K562 (cell line): Measurements from ENCODE around the gene HRH4. TPM values are rescaled to one million over a fixed set of nuclear protein-coding genes. Genes with fewer than 3 reads are reported as not detected.

Experiments
- ATAC-seq: fragments of 200-7000 bp; cut with Tn5 transposase; 3 replicates; pipeline ENCODE4 v1.9.1; 2020; ENCODE audit warnings: moderate library complexity
- BruUV-seq: library from RNA; stranded (reverse); fragments of 400-500 nt; replicated peaks from 2 replicates; lab custom pipeline; 2021; lab: Mats Ljungman, UMichigan
- CTCF ChIA-PET: fragments of 300-600 bp; formaldehyde crosslinking; extraction: SDS; loops from one replicate; lab custom pipeline; 2021; ENCODE audit warnings: low intra/inter-chr PET ratio; lab: Yijun Ruan, JAX
- POLR2A ChIA-PET: fragments of 300-600, 350-650 bp; sonication (Branson Sonifier 250); formaldehyde crosslinking; extraction: SDS; loops from one replicate; lab custom pipeline; 2021; ENCODE audit warnings: antibody characterized with exemption, inconsistent platforms; lab: Yijun Ruan, JAX
- DNase-seq, 4 experiments: peaks; one replicate each; pipeline versions ENCODE4 v3.0.0 to v3.0.0-alpha.2; 2011 to 2018; ENCODE audit warnings: low spot score in 3 of 4, mixed read lengths in 3 of 4; ENCODE audit errors: extremely low read depth in 1 of 4
- FAIRE-seq: peaks from 2 replicates; lab custom pipeline; 2011; peaks lifted over from hg19 to GRCh38; lab: Jason Lieb, UNC
- H2AFZ ChIP-seq: 2 replicates; pipeline ENCODE4 v1.6.0; 2011; ENCODE audit warnings: low read depth, low read length, control low read depth, inconsistent platforms
- H3K27ac ChIP-seq: fragments of 200-600 bp; 3 replicates; pipeline ENCODE4 v1.8.0; 2011; ENCODE audit warnings: low read depth, mild to moderate bottlenecking, control low read depth, inconsistent platforms, low read length, moderate library complexity, mixed read lengths; ENCODE audit errors: extremely low read depth
- H3K27me3 ChIP-seq, 2 experiments: fragments of 300-600 bp in 1 of 2; 2 replicates in 1 of 2; 3 replicates in 1 of 2; pipeline versions ENCODE4 v1.6.0 to v1.8.0; 2011; ENCODE audit warnings: inconsistent platforms in 2 of 2, low read length in 2 of 2, mild to moderate bottlenecking in 1 of 2, mixed read lengths in 1 of 2, moderate library complexity in 1 of 2; ENCODE audit not compliant: control insufficient read depth in 2 of 2, insufficient read depth in 2 of 2
- H3K36me3 ChIP-seq: fragments of 300-600 bp; 3 replicates; pipeline ENCODE4 v1.8.0; 2011; ENCODE audit warnings: mild to moderate bottlenecking, low read length, inconsistent platforms; ENCODE audit not compliant: control insufficient read depth, insufficient read depth
- H3K4me1 ChIP-seq, 2 experiments: fragments of 200-600 bp in 1 of 2; replicated peaks in 1 of 2; 2 replicates in 1 of 2; 3 replicates in 1 of 2; pipeline versions ENCODE4 v1.5.1 to v1.8.0; 2011; ENCODE audit warnings: inconsistent platforms in 2 of 2, low read length in 2 of 2, mild to moderate bottlenecking in 1 of 2, mixed read lengths in 1 of 2, moderate library complexity in 1 of 2; ENCODE audit not compliant: control insufficient read depth in 2 of 2, insufficient read depth in 2 of 2
- H3K4me2 ChIP-seq: 2 replicates; pipeline ENCODE4 v1.6.1; 2011; ENCODE audit warnings: low read length, control low read depth, inconsistent platforms, mixed read lengths; ENCODE audit not compliant: insufficient read depth
- H3K4me3 ChIP-seq: fragments of 200-600 bp; sonication (generic), shearing (Covaris generic); 2 replicates; pipeline ENCODE4 v1.5.1; 2016; ENCODE audit warnings: control low read depth, inconsistent platforms
- H3K79me2 ChIP-seq: fragments of 200-600 bp; 3 replicates; pipeline ENCODE4 v1.8.0; 2011; ENCODE audit warnings: low read length, inconsistent platforms; ENCODE audit not compliant: control insufficient read depth, insufficient read depth
- H3K9ac ChIP-seq, 2 experiments: 2 replicates each; pipeline versions ENCODE4 v1.6.0 to v1.6.1; 2011; ENCODE audit warnings: low read depth in 2 of 2, low read length in 2 of 2, control low read depth in 1 of 2, inconsistent platforms in 1 of 2, mild to moderate bottlenecking in 1 of 2, mixed read lengths in 1 of 2; ENCODE audit not compliant: insufficient read depth in 1 of 2
- H3K9me1 ChIP-seq: one replicate; pipeline ENCODE4 v1.6.0; 2011; ENCODE audit warnings: inconsistent platforms, mild to moderate bottlenecking, low read length, moderate library complexity; ENCODE audit not compliant: control insufficient read depth, insufficient read depth
- H3K9me3 ChIP-seq: replicated peaks from 2 replicates; pipeline ENCODE4 v1.5.1; 2011; ENCODE audit warnings: low read depth, low read length, inconsistent platforms; ENCODE audit not compliant: control insufficient read depth, insufficient read depth
- H4K20me1 ChIP-seq: replicated peaks from 2 replicates; pipeline ENCODE4 v1.6.1; 2011; ENCODE audit warnings: low read length, inconsistent platforms, mixed read lengths; ENCODE audit not compliant: control insufficient read depth, insufficient read depth
- BCLAF1 ChIP-seq, 2 experiments: fragments of 450-650 bp in 1 of 2; IDR thresholded peaks; 2 replicates each; pipeline ENCODE4 v1.6.1; 2011 to 2017; ENCODE audit warnings: low read depth in 2 of 2, antibody characterized with exemption in 1 of 2, borderline replicate concordance in 1 of 2, low read length in 1 of 2, mild to moderate bottlenecking in 1 of 2, mixed read lengths in 1 of 2; ENCODE audit not compliant: control insufficient read depth in 1 of 2
- CBFA2T2 ChIP-seq: fragments of 450-650 bp; conservative IDR thresholded peaks from 2 replicates; pipeline ENCODE4 v1.6.1; 2017; ENCODE audit warnings: mild to moderate bottlenecking
- ETV6 ChIP-seq, 3 experiments: fragments of 150-350 bp in 1 of 3; sonication (generic) in 1 of 3; formaldehyde crosslinking in 1 of 3; IDR thresholded peaks; 2 replicates each; pipeline versions ENCODE4 v1.6.1 to v1.8.0; 2014 to 2022; ENCODE audit warnings: borderline replicate concordance in 2 of 3, low read depth in 2 of 3, antibody characterized with exemption in 1 of 3, low read length in 1 of 3, mild to moderate bottlenecking in 1 of 3, missing genetic modification reagents in 1 of 3
- FOXP1 ChIP-seq: sonication (generic); formaldehyde crosslinking; IDR thresholded peaks from 2 replicates; pipeline ENCODE4 v1.8.0; 2022; ENCODE audit warnings: mild to moderate bottlenecking, missing genetic modification reagents
- HDAC2 ChIP-seq: fragments of 450-650 bp; IDR thresholded peaks from 2 replicates; pipeline ENCODE4 v1.6.1; 2016; ENCODE audit warnings: mild to moderate bottlenecking
- KAT2B ChIP-seq: IDR thresholded peaks from one replicate; pipeline ENCODE4 v1.6.1; 2012; ENCODE audit warnings: low read depth, mild to moderate bottlenecking, control low read depth, inconsistent platforms, low read length, moderate library complexity
- LCOR ChIP-seq: sonication (generic); formaldehyde crosslinking; IDR thresholded peaks from 2 replicates; pipeline ENCODE4 v1.8.0; 2022; ENCODE audit warnings: mild to moderate bottlenecking, missing genetic modification reagents
- MEIS2 ChIP-seq: fragments of 450-650 bp; IDR thresholded peaks from 2 replicates; pipeline ENCODE4 v1.6.1; 2014; ENCODE audit warnings: mild to moderate bottlenecking; ENCODE audit not compliant: partially characterized antibody
- MTA2 ChIP-seq: fragments of 450-650 bp; IDR thresholded peaks from 2 replicates; pipeline ENCODE4 v1.6.1; 2016; ENCODE audit warnings: low read depth
- PRPF4 ChIP-seq: fragments of 200-400 bp; formaldehyde crosslinking; IDR thresholded peaks from one replicate; pipeline ENCODE4 v1.6.1; 2017; ENCODE audit warnings: low read length, low read depth, mild to moderate bottlenecking; ENCODE audit not compliant: insufficient read depth, poor library complexity, severe bottlenecking
- RERE ChIP-seq: sonication (generic); formaldehyde crosslinking; IDR thresholded peaks from 2 replicates; pipeline ENCODE4 v1.8.0; 2023; ENCODE audit warnings: missing genetic modification reagents, mild to moderate bottlenecking, borderline replicate concordance
- SETDB1 ChIP-seq: IDR thresholded peaks from one replicate; pipeline ENCODE4 v1.6.1; 2012; ENCODE audit warnings: low read length, control low read depth, inconsistent platforms
- SRF ChIP-seq, 2 experiments: fragments of 250-450, 450-650 bp in 1 of 2; sonication (Bioruptor Pico) in 1 of 2; sonication (generic) in 1 of 2; formaldehyde crosslinking; IDR thresholded peaks; 2 replicates each; pipeline versions ENCODE4 v1.5.0 to v1.5.1; 2020 to 2022; ENCODE audit warnings: mild to moderate bottlenecking in 1 of 2, missing genetic modification reagents in 1 of 2
- TFAM ChIP-seq: fragments of 250-450 bp; sonication (Bioruptor Pico); conservative IDR thresholded peaks from 2 replicates; pipeline ENCODE4 v1.5.0; 2021; ENCODE audit warnings: mild to moderate bottlenecking, moderate library complexity
- ZNF311 ChIP-seq: fragments of 250-450 bp; sonication (Bioruptor Pico); IDR thresholded peaks from 2 replicates; pipeline ENCODE4 v1.4.0; 2020; ENCODE audit warnings: mild to moderate bottlenecking, moderate library complexity
- WGBS: fragments of 100-300 bp; shearing (Covaris generic); methylation state at CpG from one replicate; pipeline ENCODE4 v1.1.6; 2016; ENCODE audit warnings: low coverage, mixed read lengths; ENCODE audit not compliant: insufficient coverage; ENCODE audit errors: missing lambda C conversion rate; 5-methylcytosine and 5-hydroxymethylcytosine counted together
- in situ Hi-C: fragments of 300-500 bp; cut with MboI; formaldehyde crosslinking; loops from 4 replicates; pipeline ENCODE4 v1.15.0; 2018; ENCODE audit warnings: inconsistent platforms, mixed read lengths
- intact Hi-C: fragments of 100-400 bp; cut with micrococcal nuclease; formaldehyde crosslinking; loops from 2 replicates; pipeline ENCODE4 v1.14.2; 2022
- polyA plus RNA-seq, 8 experiments: library from polyadenylated mRNA; depleted of rRNA in 4 of 8; stranded (reverse) in 5 of 8; unstranded in 3 of 8; fragments of >200 nt; fragmentation: Nextera tagmentation in 2 of 8; fragmentation: Illumina TruSeq in 1 of 8; extraction: Ambion mirVana in 2 of 8; extraction: Trizol in 1 of 8; gene quantifications; 2 replicates each; pipeline versions ENCODE4 v1.2.1 to v1.2.3, GENCODE V29; 2011 to 2014; ENCODE audit warnings: inconsistent platforms in 1 of 8, missing spikeins in 1 of 8
- total RNA-seq, 7 experiments: library from RNA; depleted of rRNA in 6 of 7; stranded (reverse); fragments of >200 nt in 6 of 7; fragmentation: Illumina TruSeq in 2 of 7; extraction: Trizol in 2 of 7; gene quantifications; 2 replicates each; pipeline versions ENCODE4 v1.2.1 to v1.2.3, GENCODE V29; 2011 to 2021; ENCODE audit warnings: low replicate concordance in 1 of 7

Gene HRH4
- total and polyA plus RNA-seq, 9 of the 15 experiments (the other 6 are each of a cell fraction or from before 2014, with no cell fraction given): not detected

- WGBS: 4% methylated on average over 8 of the region's 8 CpGs
- DNase-seq: no peak
- ATAC-seq: no peak
- no peaks in the 10 kb centered on the region for H3K27me3 ChIP-seq
- H4K20me1 ChIP-seq: no peaks in the 10 kb centered on the region
- no peak overlapping the region for H3K9ac ChIP-seq
- no peak overlapping the region for H3K27ac ChIP-seq
- no peak overlapping the region for H2AFZ ChIP-seq
- H3K4me2 ChIP-seq: no peak overlapping the region
- intact Hi-C loops (no loop called here), in situ Hi-C loops (no loop called here)
- FAIRE-seq: no peak
- H3K4me3 ChIP-seq: no peak overlapping the region
- ChIA-PET POLR2A (interaction anchor here (1.3 kb wide), 1 partner anchor 30 kb away, joined by 3 read pairs; no protein-coding TSS in a partner anchor), CTCF (no interaction called here)
- H3K4me1 ChIP-seq: no peaks in the 10 kb centered on the region
- no peaks in the 10 kb centered on the region for H3K9me3 ChIP-seq
- H3K9me1 ChIP-seq: no peaks in the 10 kb centered on the region
- no TSS peak for BruUV-seq
- no peaks in the 10 kb centered on the region for H3K36me3 ChIP-seq
- no peaks in the 10 kb centered on the region for H3K79me2 ChIP-seq
- TF ChIP-seq BCLAF1 (IDR thresholded peaks at IDR 0.05; ENCODE audit: borderline replicate concordance in 1 of 2, control insufficient read depth in 1 of 2, low read depth in 2 of 2, low read length in 1 of 2) (no peak), MEIS2 (no peak), MTA2 (no peak), HDAC2 (no peak), TFAM (CRISPR knock-in tag) (no peak), KAT2B (no peak), FOXP1 (CRISPR knock-in tag) (no peak), LCOR (CRISPR knock-in tag) (no peak), CBFA2T2 (no peak), RERE (CRISPR knock-in tag) (no peak), ZNF311 (CRISPR knock-in tag) (no peak), ETV6 (IDR thresholded peaks at IDR 0.05; ENCODE audit: borderline replicate concordance in 1 of 2, low read depth in 2 of 2, low read length in 1 of 2) (no peak), ETV6 (CRISPR knock-in tag; IDR thresholded peaks at IDR 0.05; ENCODE audit: borderline replicate concordance) (no peak), SRF (CRISPR knock-in tag; IDR thresholded peaks at IDR 0.05) (no peak), PRPF4 (no peak), SETDB1 (no peak)
Observed at GRCh38 chr18:24461996-24462395, 1.6 kb downstream of the HRH4 start.
